ENCODE data around the gene GRB10. TPM values are rescaled to one million over a fixed set of nuclear protein-coding genes. Genes with fewer than 3 reads are reported as not detected.

The GRB10 gene
- total and polyA plus RNA-seq, 2 experiments from 2014 or later = 35.0 to 154 TPM

- TF ChIP-seq EZH2 (IDR thresholded peaks at IDR 0.05; ENCODE audit: low read depth, unreplicated experiment) (no peak), JUNB (IDR thresholded peaks at IDR 0.05; ENCODE audit: unreplicated experiment) (no peak), NANOG (IDR thresholded peaks at IDR 0.05; ENCODE audit: borderline replicate concordance) (no peak)
Observed at GRCh38 chr7:50544992-50545391, 237.7 kb downstream of the GRB10 start (continued).

DNA sequence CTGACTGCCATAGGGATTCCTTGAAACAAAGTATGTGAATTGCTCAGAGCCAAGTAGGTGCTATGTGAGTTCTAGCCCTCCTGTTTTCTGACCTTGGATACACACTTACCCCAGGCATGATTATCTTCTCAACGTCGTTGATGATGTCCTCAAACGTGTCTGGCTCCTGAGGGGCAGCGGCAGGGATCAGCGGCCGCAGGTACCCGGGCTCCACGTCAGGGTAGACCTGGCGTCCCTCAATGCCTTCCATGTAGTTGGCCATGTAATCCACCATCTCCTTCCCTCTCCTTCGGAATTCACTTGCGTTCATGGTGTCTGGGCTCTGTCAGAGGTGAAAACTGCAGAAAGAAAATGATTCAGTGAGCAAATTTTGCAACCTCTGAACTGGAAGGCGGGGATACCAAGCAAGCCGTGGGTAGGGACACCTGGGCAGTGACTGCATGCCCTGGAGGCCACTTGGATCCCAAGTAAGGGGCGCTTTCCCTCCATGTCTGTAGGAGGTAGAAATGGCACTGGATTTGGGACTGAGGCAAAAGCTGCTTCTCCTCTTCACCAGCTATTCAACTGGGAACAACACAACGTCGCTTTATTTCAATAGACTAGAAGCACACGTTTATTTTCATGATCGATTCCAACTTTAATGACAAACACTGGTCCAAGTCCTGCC is 238.8 kb downstream of the GRB10 start:
- peaks cover 1% of the 10 kb centered on the region for H3K27me3 Mint-ChIP-seq (ENCODE audit: insufficient read depth, low read depth, poor library complexity)
- no peak overlapping the region for H3K4me3 Mint-ChIP-seq
- no peaks in the 10 kb centered on the region for H3K36me3 Mint-ChIP-seq (ENCODE audit: low read depth)
- Histone ChIP-seq H2AFZ (no peak overlapping the region), H3K79me2 (replicated peaks; ENCODE audit: insufficient read depth) (no peaks in the 10 kb centered on the region), H3K4me2 (no peak overlapping the region), H3K27me3 (ENCODE audit: insufficient read depth) (no peaks in the 10 kb centered on the region), H3F3A (replicated peaks; ENCODE audit: low read depth) (no peaks in the 10 kb centered on the region), H3K9me2 (ENCODE audit: insufficient read depth) (no peaks in the 10 kb centered on the region), H3K4me1 (ENCODE audit: insufficient read depth) (no peaks in the 10 kb centered on the region), H4K20me1 (replicated peaks; ENCODE audit: insufficient read depth) (no peaks in the 10 kb centered on the region), H3K4me3 (no peak overlapping the region), H3K27ac (ENCODE audit: low read depth) (no peak overlapping the region), H3K36me3 (ENCODE audit: insufficient read depth) (no peaks in the 10 kb centered on the region)
- H3K9me3 Mint-ChIP-seq = no peaks in the 10 kb centered on the region
- no peak overlapping the region for H3K27ac Mint-ChIP-seq
- ATAC-seq (no peak), DNase-seq (ENCODE audit: low spot score) (no peak)
- no peaks in the 10 kb centered on the region for H3K4me1 Mint-ChIP-seq
- no peak for TF ChIP-seq EZH2 (IDR thresholded peaks at IDR 0.05; ENCODE audit: low read depth, unreplicated experiment)
- TF ChIP-seq, protein P1, sequence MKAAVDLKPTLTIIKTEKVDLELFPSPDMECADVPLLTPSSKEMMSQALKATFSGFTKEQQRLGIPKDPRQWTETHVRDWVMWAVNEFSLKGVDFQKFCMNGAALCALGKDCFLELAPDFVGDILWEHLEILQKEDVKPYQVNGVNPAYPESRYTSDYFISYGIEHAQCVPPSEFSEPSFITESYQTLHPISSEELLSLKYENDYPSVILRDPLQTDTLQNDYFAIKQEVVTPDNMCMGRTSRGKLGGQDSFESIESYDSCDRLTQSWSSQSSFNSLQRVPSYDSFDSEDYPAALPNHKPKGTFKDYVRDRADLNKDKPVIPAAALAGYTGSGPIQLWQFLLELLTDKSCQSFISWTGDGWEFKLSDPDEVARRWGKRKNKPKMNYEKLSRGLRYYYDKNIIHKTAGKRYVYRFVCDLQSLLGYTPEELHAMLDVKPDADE (IDR thresholded peaks at IDR 0.05) = no peak
- TF ChIP-seq ZNF114 (CRISPR knock-in tag; IDR thresholded peaks at IDR 0.05) = no peak
- TF ChIP-seq EZH2phosphoT487 (IDR thresholded peaks at IDR 0.05; ENCODE audit: unreplicated experiment) = no peak
- no peak for TF ChIP-seq CREB1 (CRISPR knock-in tag; IDR thresholded peaks at IDR 0.05; ENCODE audit: low read depth)
- TF ChIP-seq, protein P2, sequence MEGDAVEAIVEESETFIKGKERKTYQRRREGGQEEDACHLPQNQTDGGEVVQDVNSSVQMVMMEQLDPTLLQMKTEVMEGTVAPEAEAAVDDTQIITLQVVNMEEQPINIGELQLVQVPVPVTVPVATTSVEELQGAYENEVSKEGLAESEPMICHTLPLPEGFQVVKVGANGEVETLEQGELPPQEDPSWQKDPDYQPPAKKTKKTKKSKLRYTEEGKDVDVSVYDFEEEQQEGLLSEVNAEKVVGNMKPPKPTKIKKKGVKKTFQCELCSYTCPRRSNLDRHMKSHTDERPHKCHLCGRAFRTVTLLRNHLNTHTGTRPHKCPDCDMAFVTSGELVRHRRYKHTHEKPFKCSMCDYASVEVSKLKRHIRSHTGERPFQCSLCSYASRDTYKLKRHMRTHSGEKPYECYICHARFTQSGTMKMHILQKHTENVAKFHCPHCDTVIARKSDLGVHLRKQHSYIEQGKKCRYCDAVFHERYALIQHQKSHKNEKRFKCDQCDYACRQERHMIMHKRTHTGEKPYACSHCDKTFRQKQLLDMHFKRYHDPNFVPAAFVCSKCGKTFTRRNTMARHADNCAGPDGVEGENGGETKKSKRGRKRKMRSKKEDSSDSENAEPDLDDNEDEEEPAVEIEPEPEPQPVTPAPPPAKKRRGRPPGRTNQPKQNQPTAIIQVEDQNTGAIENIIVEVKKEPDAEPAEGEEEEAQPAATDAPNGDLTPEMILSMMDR (conservative IDR thresholded peaks at IDR 0.05; ENCODE audit: low read depth in 2 of 2) = no peak
- TF ChIP-seq ZNF331 (CRISPR knock-in tag; IDR thresholded peaks at IDR 0.05; ENCODE audit: low read depth) = no peak
- TF ChIP-seq, protein P3, sequence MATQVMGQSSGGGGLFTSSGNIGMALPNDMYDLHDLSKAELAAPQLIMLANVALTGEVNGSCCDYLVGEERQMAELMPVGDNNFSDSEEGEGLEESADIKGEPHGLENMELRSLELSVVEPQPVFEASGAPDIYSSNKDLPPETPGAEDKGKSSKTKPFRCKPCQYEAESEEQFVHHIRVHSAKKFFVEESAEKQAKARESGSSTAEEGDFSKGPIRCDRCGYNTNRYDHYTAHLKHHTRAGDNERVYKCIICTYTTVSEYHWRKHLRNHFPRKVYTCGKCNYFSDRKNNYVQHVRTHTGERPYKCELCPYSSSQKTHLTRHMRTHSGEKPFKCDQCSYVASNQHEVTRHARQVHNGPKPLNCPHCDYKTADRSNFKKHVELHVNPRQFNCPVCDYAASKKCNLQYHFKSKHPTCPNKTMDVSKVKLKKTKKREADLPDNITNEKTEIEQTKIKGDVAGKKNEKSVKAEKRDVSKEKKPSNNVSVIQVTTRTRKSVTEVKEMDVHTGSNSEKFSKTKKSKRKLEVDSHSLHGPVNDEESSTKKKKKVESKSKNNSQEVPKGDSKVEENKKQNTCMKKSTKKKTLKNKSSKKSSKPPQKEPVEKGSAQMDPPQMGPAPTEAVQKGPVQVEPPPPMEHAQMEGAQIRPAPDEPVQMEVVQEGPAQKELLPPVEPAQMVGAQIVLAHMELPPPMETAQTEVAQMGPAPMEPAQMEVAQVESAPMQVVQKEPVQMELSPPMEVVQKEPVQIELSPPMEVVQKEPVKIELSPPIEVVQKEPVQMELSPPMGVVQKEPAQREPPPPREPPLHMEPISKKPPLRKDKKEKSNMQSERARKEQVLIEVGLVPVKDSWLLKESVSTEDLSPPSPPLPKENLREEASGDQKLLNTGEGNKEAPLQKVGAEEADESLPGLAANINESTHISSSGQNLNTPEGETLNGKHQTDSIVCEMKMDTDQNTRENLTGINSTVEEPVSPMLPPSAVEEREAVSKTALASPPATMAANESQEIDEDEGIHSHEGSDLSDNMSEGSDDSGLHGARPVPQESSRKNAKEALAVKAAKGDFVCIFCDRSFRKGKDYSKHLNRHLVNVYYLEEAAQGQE (IDR thresholded peaks at IDR 0.05; ENCODE audit: unreplicated experiment) = no peak
- TF ChIP-seq NANOG (IDR thresholded peaks at IDR 0.05; ENCODE audit: borderline replicate concordance) = no peak
- TF ChIP-seq STAT1 (IDR thresholded peaks at IDR 0.05; ENCODE audit: unreplicated experiment) = no peak
- TF ChIP-seq JUNB (IDR thresholded peaks at IDR 0.05; ENCODE audit: unreplicated experiment) = no peak
- TF ChIP-seq, protein P4, sequence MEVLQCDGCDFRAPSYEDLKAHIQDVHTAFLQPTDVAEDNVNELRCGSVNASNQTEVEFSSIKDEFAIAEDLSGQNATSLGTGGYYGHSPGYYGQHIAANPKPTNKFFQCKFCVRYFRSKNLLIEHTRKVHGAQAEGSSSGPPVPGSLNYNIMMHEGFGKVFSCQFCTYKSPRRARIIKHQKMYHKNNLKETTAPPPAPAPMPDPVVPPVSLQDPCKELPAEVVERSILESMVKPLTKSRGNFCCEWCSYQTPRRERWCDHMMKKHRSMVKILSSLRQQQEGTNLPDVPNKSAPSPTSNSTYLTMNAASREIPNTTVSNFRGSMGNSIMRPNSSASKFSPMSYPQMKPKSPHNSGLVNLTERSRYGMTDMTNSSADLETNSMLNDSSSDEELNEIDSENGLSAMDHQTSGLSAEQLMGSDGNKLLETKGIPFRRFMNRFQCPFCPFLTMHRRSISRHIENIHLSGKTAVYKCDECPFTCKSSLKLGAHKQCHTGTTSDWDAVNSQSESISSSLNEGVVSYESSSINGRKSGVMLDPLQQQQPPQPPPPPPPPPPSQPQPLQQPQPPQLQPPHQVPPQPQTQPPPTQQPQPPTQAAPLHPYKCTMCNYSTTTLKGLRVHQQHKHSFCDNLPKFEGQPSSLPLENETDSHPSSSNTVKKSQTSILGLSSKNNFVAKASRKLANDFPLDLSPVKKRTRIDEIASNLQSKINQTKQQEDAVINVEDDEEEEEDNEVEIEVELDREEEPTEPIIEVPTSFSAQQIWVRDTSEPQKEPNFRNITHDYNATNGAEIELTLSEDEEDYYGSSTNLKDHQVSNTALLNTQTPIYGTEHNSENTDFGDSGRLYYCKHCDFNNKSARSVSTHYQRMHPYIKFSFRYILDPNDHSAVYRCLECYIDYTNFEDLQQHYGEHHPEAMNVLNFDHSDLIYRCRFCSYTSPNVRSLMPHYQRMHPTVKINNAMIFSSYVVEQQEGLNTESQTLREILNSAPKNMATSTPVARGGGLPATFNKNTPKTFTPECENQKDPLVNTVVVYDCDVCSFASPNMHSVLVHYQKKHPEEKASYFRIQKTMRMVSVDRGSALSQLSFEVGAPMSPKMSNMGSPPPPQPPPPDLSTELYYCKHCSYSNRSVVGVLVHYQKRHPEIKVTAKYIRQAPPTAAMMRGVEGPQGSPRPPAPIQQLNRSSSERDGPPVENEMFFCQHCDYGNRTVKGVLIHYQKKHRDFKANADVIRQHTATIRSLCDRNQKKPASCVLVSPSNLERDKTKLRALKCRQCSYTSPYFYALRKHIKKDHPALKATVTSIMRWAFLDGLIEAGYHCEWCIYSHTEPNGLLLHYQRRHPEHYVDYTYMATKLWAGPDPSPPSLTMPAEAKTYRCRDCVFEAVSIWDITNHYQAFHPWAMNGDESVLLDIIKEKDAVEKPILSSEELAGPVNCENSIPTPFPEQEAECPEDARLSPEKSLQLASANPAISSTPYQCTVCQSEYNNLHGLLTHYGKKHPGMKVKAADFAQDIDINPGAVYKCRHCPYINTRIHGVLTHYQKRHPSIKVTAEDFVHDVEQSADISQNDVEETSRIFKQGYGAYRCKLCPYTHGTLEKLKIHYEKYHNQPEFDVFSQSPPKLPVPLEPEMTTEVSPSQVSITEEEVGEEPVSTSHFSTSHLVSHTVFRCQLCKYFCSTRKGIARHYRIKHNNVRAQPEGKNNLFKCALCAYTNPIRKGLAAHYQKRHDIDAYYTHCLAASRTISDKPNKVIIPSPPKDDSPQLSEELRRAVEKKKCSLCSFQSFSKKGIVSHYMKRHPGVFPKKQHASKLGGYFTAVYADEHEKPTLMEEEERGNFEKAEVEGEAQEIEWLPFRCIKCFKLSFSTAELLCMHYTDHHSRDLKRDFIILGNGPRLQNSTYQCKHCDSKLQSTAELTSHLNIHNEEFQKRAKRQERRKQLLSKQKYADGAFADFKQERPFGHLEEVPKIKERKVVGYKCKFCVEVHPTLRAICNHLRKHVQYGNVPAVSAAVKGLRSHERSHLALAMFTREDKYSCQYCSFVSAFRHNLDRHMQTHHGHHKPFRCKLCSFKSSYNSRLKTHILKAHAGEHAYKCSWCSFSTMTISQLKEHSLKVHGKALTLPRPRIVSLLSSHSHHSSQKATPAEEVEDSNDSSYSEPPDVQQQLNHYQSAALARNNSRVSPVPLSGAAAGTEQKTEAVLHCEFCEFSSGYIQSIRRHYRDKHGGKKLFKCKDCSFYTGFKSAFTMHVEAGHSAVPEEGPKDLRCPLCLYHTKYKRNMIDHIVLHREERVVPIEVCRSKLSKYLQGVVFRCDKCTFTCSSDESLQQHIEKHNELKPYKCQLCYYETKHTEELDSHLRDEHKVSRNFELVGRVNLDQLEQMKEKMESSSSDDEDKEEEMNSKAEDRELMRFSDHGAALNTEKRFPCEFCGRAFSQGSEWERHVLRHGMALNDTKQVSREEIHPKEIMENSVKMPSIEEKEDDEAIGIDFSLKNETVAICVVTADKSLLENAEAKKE (CRISPR knock-in tag; IDR thresholded peaks at IDR 0.05) = no peak

Data from GM23338 (cell line).